Measurements from ENCODE around the gene ADCY2.

ADCY2 gene

GRCh38 chr5:7395947-7396712 is at the start of gene ADCY2:
TSS of gene ADCY2 (plus strand) at chr5:7396138. CDS start at chr5:7396297, 159 bp downstream.
- no peak for DNase-seq (ENCODE audit: low read depth in 2 of 2)

- DNase-seq (ENCODE audit: low read depth in 2 of 2) = no peak
Observed at GRCh38 chr5:7347377-7347776, 48.6 kb upstream of the ADCY2 start.

- DNase-seq (ENCODE audit: low read depth in 2 of 2) = no peak
Observed at GRCh38 chr5:7348168-7348854, 47.6 kb upstream of the ADCY2 start.

GRCh38 chr5:7361593-7361992 is 34.3 kb upstream of the ADCY2 start:
- DNase-seq (ENCODE audit: low read depth in 2 of 2) = no peak

GRCh38 chr5:7363067-7363677 is 32.8 kb upstream of the ADCY2 start:
- no peak for DNase-seq (ENCODE audit: low read depth in 2 of 2)

GRCh38 chr5:7364226-7364875 is 31.6 kb upstream of the ADCY2 start:
- no peak for DNase-seq (ENCODE audit: low read depth in 2 of 2)

- DNase-seq (ENCODE audit: low read depth in 2 of 2) = no peak
Observed at GRCh38 chr5:7367780-7368179, 28.2 kb upstream of the ADCY2 start.

GRCh38 chr5:7372399-7372798 is 23.5 kb upstream of the ADCY2 start:
- DNase-seq (ENCODE audit: low read depth in 2 of 2) = no peak

GRCh38 chr5:7374186-7374585 is 21.8 kb upstream of the ADCY2 start:
- no peak for DNase-seq (ENCODE audit: low read depth in 2 of 2)

GRCh38 chr5:7375457-7375856 is 20.5 kb upstream of the ADCY2 start:
- no peak for DNase-seq (ENCODE audit: low read depth in 2 of 2)

- no peak for DNase-seq (ENCODE audit: low read depth in 2 of 2)
Observed at GRCh38 chr5:7376871-7377270, 19.1 kb upstream of the ADCY2 start.

GRCh38 chr5:7377761-7378160 is 18.2 kb upstream of the ADCY2 start:
- no peak for DNase-seq (ENCODE audit: low read depth in 2 of 2)

- DNase-seq (ENCODE audit: low read depth in 2 of 2) = no peak
Observed at GRCh38 chr5:7382588-7382987, 13.3 kb upstream of the ADCY2 start.

GRCh38 chr5:7385681-7386080 is 10.3 kb upstream of the ADCY2 start:
- no peak for DNase-seq (ENCODE audit: low read depth in 2 of 2)

- DNase-seq (ENCODE audit: low read depth in 2 of 2) = no peak
Observed at GRCh38 chr5:7388553-7388952, 7.4 kb upstream of the ADCY2 start.

GRCh38 chr5:7391215-7391614 is 4.7 kb upstream of the ADCY2 start:
- DNase-seq (ENCODE audit: low read depth in 2 of 2) = no peak

GRCh38 chr5:7391814-7392692 is 3.9 kb upstream of the ADCY2 start:
- DNase-seq (ENCODE audit: low read depth in 2 of 2) = no peak

- no peak for DNase-seq (ENCODE audit: low read depth in 2 of 2)
Observed at GRCh38 chr5:7392693-7393024, 3.3 kb upstream of the ADCY2 start.

- DNase-seq (ENCODE audit: low read depth in 2 of 2) = no peak
Observed at GRCh38 chr5:7393921-7394799, 1.8 kb upstream of the ADCY2 start.

- no peak for DNase-seq (ENCODE audit: low read depth in 2 of 2)
Observed at GRCh38 chr5:7394889-7395431, 978 bp upstream of the ADCY2 start.
